Astrocyte (in vitro differentiated cells and primary cell): Measurements from ENCODE around the gene HOXA13. TPM values are rescaled to one million over a fixed set of nuclear protein-coding genes. Genes with fewer than 3 reads are reported as not detected.

Source experiments
- DNase-seq: peaks from one replicate; pipeline ENCODE4 v3.0.0-alpha.2; 2010; ENCODE audit warnings: low read depth
- FAIRE-seq: peaks from 2 replicates; lab custom pipeline; 2011; peaks lifted over from hg19 to GRCh38; lab: Jason Lieb, UNC
- H2AFZ ChIP-seq: 2 replicates; pipeline ENCODE4 v1.6.0; 2012; ENCODE audit warnings: low read depth, low read length, inconsistent platforms
- H3K27ac ChIP-seq: 2 replicates; pipeline ENCODE4 v1.5.1; 2011; ENCODE audit warnings: low read depth, low read length, inconsistent platforms
- H3K27me3 ChIP-seq: 2 replicates; pipeline ENCODE4 v1.6.0; 2011; ENCODE audit warnings: low read length, inconsistent platforms; ENCODE audit not compliant: insufficient read depth
- H3K36me3 ChIP-seq: 2 replicates; pipeline ENCODE4 v1.5.1; 2011; ENCODE audit warnings: low read length, inconsistent platforms; ENCODE audit not compliant: insufficient read depth
- H3K4me1 ChIP-seq: 2 replicates; pipeline ENCODE4 v1.5.1; 2011; ENCODE audit warnings: low read length, inconsistent platforms; ENCODE audit not compliant: insufficient read depth
- H3K4me2 ChIP-seq: 2 replicates; pipeline ENCODE4 v1.6.0; 2012; ENCODE audit warnings: low read length, inconsistent platforms
- H3K4me3 ChIP-seq: 2 replicates; pipeline ENCODE4 v1.5.1; 2011; ENCODE audit warnings: low read depth, mild to moderate bottlenecking, low read length, inconsistent platforms; ENCODE audit not compliant: insufficient read depth
- H3K79me2 ChIP-seq: 2 replicates; pipeline ENCODE4 v1.6.0; 2012; ENCODE audit warnings: mild to moderate bottlenecking, low read length, inconsistent platforms; ENCODE audit not compliant: insufficient read depth
- H3K9ac ChIP-seq: 2 replicates; pipeline ENCODE4 v1.6.0; 2012; ENCODE audit warnings: mild to moderate bottlenecking, low read length, inconsistent platforms
- H3K9me3 ChIP-seq: 2 replicates; pipeline ENCODE4 v1.5.1; 2012; ENCODE audit warnings: low read depth, mild to moderate bottlenecking, low read length, inconsistent platforms; ENCODE audit not compliant: insufficient read depth
- H4K20me1 ChIP-seq: 2 replicates; pipeline ENCODE4 v1.6.0; 2012; ENCODE audit warnings: low read length, inconsistent platforms; ENCODE audit not compliant: insufficient read depth
- H3K27ac Mint-ChIP-seq: one replicate; pipeline ENCODE4 v1.8.0; 2021; ENCODE audit warnings: mild to moderate bottlenecking, mixed read lengths; ENCODE audit not compliant: unreplicated experiment
- H3K27me3 Mint-ChIP-seq: one replicate; pipeline ENCODE4 v1.8.0; 2021; ENCODE audit warnings: low read depth, mixed read lengths; ENCODE audit not compliant: unreplicated experiment
- H3K36me3 Mint-ChIP-seq: one replicate; pipeline ENCODE4 v1.8.0; 2021; ENCODE audit warnings: low read depth, mixed read lengths; ENCODE audit not compliant: unreplicated experiment
- H3K4me1 Mint-ChIP-seq: one replicate; pipeline ENCODE4 v1.8.0; 2021; ENCODE audit warnings: low read depth, mixed read lengths; ENCODE audit not compliant: unreplicated experiment
- H3K4me3 Mint-ChIP-seq: one replicate; pipeline ENCODE4 v1.8.0; 2021; ENCODE audit warnings: mild to moderate bottlenecking, moderate library complexity, mixed read lengths; ENCODE audit not compliant: unreplicated experiment
- H3K9me3 Mint-ChIP-seq: one replicate; pipeline ENCODE4 v1.8.0; 2021; ENCODE audit warnings: mild to moderate bottlenecking, mixed read lengths; ENCODE audit not compliant: unreplicated experiment
- EZH2 ChIP-seq: IDR thresholded peaks from 2 replicates; pipeline ENCODE4 v1.6.1; 2012; ENCODE audit warnings: mild to moderate bottlenecking, low read length, inconsistent platforms; ENCODE audit not compliant: insufficient read depth
- total RNA-seq: library from RNA; stranded (reverse); gene quantifications from 2 replicates; pipeline ENCODE4 v1.2.1, GENCODE V29; 2021
- TF ChIP-seq, protein P1 (sequence below): IDR thresholded peaks from 2 replicates; pipeline ENCODE4 v1.5.1; 2011; ENCODE audit warnings: low read depth, mild to moderate bottlenecking, inconsistent platforms, low read length, moderate library complexity; ENCODE audit not compliant: insufficient read depth

HOXA13 gene
- total RNA-seq, 1 donor from 2014 or later: not detected

DNA sequence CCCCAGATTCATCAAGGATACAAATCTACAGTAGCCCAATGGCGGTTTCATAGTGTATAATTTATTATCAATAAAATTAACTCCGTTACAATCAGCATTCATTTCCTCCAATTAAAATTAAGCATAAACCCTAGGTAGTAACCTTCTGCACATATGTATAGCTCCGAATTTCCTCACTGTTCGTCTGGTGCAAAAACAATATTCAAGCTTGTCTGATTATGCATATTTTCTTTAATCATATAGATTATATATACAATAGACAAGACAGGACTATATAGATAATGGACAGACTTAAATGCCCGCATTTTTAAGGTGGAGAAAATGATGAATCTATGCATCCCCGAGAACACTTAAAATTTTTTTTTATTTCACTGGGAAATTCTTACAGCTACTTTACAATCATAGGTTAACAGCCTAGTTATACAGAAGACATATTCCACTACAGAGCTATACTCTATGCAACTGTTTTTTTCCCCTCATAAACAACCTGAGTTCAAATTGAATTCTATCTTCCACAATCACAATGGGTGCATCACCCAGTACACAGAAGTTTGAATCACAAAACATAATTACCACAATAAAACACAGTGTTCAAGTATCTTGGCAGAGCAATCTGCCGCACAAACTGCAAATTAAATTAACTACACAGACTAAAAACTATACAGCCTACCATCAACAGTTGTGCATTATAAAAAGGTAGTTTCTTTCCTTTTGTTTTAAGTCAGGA lies 37.2 kb downstream of the HOXA13 start:
- Mint-ChIP-seq H3K9me3 (peaks cover 22% of the 10 kb centered on the region), H3K4me3 (no peak overlapping the region), H3K4me1 (no peaks in the 10 kb centered on the region), H3K27me3 (peaks cover 81% of the 10 kb centered on the region), H3K36me3 (no peaks in the 10 kb centered on the region), H3K27ac (no peak overlapping the region)
- Histone ChIP-seq H4K20me1 (no peaks in the 10 kb centered on the region), H2AFZ (no peak overlapping the region), H3K27me3 (peaks cover 94% of the 10 kb centered on the region), H3K4me2 (no peak overlapping the region), H3K4me3 (no peak overlapping the region), H3K36me3 (no peaks in the 10 kb centered on the region), H3K4me1 (no peaks in the 10 kb centered on the region), H3K79me2 (no peaks in the 10 kb centered on the region), H3K9ac (no peak overlapping the region), H3K27ac (no peak overlapping the region), H3K9me3 (peaks cover 3% of the 10 kb centered on the region)
- DNase-seq (no peak), FAIRE-seq (no peak)
- TF ChIP-seq, protein P1, sequence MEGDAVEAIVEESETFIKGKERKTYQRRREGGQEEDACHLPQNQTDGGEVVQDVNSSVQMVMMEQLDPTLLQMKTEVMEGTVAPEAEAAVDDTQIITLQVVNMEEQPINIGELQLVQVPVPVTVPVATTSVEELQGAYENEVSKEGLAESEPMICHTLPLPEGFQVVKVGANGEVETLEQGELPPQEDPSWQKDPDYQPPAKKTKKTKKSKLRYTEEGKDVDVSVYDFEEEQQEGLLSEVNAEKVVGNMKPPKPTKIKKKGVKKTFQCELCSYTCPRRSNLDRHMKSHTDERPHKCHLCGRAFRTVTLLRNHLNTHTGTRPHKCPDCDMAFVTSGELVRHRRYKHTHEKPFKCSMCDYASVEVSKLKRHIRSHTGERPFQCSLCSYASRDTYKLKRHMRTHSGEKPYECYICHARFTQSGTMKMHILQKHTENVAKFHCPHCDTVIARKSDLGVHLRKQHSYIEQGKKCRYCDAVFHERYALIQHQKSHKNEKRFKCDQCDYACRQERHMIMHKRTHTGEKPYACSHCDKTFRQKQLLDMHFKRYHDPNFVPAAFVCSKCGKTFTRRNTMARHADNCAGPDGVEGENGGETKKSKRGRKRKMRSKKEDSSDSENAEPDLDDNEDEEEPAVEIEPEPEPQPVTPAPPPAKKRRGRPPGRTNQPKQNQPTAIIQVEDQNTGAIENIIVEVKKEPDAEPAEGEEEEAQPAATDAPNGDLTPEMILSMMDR: no peak
- TF ChIP-seq EZH2: no peak

DNA sequence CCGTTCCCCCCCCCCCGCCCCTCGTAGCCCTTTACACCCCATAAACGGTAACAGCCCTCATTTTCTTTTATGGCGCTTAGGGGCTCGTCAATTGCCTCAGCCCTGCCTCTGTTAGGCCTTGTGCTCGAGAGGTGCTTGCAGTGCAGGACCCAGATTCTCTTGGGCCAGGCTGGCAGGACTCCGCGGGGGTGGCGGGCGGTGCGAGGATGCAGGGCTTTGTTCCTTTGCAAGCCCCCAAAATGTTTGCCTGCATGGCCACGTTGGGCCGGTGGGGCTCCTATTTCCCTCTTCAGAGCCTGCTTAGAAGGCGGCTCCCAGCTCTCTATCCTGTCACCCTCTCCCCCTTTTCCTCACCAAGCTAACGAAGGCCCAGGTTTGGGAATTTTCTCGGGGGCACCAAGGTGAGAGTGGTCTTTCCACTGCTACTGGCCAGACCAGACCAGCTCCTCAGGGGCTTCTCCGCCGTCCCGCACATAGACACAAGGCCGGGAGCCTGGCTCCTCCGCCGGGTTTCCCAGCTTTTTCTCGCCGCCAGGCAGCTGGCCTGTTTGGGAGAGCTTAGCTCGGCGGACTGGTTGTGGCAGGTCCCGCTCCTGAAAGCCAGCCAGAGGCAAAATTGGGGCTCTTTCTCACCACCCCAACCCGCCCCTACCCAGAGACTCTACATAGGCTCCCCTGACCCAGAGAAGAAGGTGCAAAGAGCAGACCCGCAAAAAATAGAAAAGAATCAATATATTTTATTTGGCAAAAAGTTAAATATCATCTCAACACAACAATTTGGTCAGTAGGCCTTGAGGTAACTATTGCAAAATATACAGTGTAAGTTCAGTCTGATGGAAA lies 38.0 kb downstream of the HOXA13 start:
- Histone ChIP-seq H3K79me2 (no peaks in the 10 kb centered on the region), H3K27me3 (peaks cover 94% of the 10 kb centered on the region), H3K4me1 (no peaks in the 10 kb centered on the region), H2AFZ (no peak overlapping the region), H3K9ac (no peak overlapping the region), H3K4me2 (no peak overlapping the region), H3K4me3 (no peak overlapping the region), H4K20me1 (no peaks in the 10 kb centered on the region), H3K9me3 (peaks cover 6% of the 10 kb centered on the region), H3K36me3 (no peaks in the 10 kb centered on the region), H3K27ac (no peak overlapping the region)
- Mint-ChIP-seq H3K27ac (no peak overlapping the region), H3K9me3 (peaks cover 26% of the 10 kb centered on the region), H3K4me3 (no peak overlapping the region), H3K4me1 (no peaks in the 10 kb centered on the region), H3K36me3 (no peaks in the 10 kb centered on the region), H3K27me3 (peaks cover 81% of the 10 kb centered on the region)
- no peak for FAIRE-seq
- DNase-seq: no peak
- no peak for TF ChIP-seq EZH2
- TF ChIP-seq, protein P1: no peak
